ENCODE measurements around the gene OR10AD1.
A peak's percentile ranks its signal among the peaks of the same experiment; 100 is the strongest.
"Not testable (repeated sequence)": the region's sequence is repeated elsewhere in the genome, so short reads cannot be mapped to it uniquely, and the experiment has no call there.

OR10AD1 gene

DNA sequence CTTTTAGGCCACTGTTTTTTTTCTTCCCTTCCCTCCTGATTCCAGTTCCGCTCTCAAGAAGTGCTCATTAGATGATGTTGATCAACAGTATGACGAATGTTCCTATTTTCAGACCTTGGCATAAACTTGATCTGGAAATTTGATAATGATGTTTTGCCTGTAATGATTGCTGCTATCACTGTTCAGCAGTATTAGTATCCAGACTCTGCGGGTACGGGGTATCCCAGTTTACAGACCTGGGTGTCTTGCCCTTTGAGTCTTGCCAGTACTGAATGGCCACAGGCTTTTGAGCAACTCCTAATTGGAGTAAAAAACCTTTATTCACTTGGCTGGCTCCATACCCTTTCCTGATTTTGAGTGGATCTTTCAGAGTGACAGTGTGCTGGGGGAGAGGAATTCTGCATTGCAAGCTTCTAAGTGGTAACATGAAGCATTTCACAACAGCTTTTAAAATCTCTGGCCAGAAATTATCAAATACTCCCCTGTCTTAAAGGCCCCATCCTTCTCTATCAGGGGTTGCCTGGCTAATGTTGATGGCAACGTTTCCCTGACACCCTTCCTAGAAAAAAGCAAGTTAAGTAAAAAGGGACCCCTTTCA, 39.8 kb downstream of the OR10AD1 start:
- no peak for FAIRE-seq
- DNase-seq (ENCODE audit: low spot score), result no peak

DNA sequence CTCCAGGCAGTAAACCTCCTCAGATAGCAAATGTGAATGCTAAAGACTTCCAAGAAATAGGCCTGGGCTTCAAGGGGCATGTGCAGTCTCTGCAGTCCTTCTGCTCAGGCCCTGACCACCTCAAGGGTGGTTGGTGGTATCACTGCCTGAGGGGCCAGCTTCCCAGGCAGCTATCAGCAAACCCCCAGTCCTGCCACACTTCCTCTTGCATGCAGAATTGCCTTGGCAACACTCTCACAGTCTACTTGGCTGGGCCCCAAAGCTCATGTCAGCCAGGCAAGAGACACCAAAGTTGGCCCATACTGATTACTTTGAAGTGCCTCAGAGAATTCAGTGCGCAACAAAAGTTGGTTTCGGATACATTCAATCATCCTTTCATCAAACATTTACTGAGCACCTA, 42.3 kb downstream of the OR10AD1 start:
- no peak for FAIRE-seq
- DNase-seq (ENCODE audit: low spot score), result no peak

DNA sequence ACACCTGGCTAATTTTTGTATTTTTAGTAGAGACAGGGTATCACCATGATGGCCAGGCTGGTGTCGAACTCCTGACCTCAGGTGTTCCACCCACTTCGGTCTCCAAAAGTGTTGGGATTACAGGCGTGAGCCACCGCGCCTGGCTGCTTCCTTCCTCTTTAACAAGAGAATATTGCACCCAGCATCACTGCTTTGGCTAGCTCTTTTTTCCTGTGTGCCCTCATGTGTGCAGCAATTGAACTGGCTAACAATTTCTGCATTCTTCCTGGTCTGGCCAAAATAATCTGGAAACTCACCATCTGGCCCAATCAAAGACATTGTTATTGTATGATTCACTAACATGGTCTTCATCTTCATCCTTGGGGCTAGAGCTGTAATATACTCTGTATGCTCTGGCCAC, 43.0 kb downstream of the OR10AD1 start:
- no peak for DNase-seq (ENCODE audit: low spot score)
- FAIRE-seq, result no peak

- no peak for FAIRE-seq
Observed at GRCh38 chr12:48157889-48158370, 45.2 kb downstream of the OR10AD1 start.

DNA sequence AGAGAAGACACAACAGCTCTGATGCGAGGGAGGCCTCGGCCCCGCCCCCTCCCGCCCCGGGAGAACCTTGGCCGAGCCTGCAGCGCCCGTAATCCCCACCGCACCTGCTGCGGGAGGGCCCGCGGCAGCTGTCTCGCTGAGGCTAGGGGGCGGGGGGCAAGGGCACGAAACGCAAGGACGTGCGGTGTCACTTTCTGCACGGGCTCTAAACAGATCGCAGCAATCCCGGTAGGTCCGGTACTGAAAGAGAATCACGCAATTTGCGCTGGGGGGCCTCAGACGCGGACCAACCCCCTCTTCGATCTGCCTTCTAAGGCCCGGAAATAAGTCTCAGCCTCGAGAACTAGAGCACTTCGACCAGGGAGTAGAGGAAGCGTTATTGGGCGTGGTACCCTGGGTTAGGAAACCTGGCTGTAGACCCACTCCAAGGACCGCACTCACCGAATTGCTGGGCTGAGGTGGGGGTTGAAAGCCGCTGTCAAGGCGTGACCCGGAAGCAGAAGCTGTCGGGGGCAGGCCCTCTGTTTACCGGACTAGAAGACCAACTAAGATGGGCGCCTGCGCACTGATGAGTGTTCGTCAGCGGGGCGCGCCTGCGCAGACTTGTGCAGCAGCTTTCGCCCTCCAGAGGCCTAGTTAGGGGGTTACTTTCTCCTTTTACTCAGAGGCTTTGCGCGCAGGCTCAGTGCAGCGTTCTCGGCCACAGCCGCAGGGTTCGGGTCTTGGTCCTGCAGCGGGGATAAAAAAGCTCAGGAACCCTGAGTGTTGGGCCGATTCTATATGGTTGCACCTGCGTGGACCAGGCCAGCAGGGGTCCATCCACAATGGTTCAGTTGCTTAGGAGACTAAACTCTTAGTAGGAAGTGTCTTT, 45.8 kb downstream of the OR10AD1 start, which contains the start of gene ASB8:
ASB8 (minus strand) TSS at position 498 of the 871 bp plus-strand sequence. CDS start 4,019 bp downstream, outside the sequence.
- FAIRE-seq (peak; percentile 75), DNase-seq (ENCODE audit: low spot score) (peak; percentile 91)

More at GRCh38 chr12:48157889-48158370, 45.2 kb downstream of the OR10AD1 start:
- no peak for DNase-seq (ENCODE audit: low spot score)

GRCh38 chr12:48156652-48157017, 46.5 kb downstream of the OR10AD1 start:
- FAIRE-seq, result no peak

DNA sequence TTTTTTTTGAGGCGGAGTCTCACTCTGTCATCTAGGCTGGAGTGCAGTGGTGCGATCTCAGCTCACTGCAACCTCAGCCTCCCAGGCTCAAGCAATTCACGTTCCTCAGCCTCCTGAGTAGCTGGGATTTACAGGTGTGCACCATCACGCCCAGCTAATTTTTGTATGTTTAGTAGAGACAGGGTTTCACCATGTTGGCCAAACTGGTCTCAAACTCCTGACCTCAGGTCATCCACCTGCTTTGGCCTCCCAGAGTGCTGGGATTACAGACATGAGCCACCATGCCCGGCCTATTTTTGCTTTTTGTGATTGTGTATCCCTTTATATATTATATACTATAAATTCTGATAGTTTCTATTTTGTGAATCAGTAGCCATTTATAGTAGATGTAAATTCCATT, 47.3 kb downstream of the OR10AD1 start:
- FAIRE-seq; DNase-seq (ENCODE audit: low spot score): not testable (repeated sequence)

More at GRCh38 chr12:48156652-48157017, 46.5 kb downstream of the OR10AD1 start:
- no peak for DNase-seq (ENCODE audit: low spot score)

Measured in RCC 7860 (cell line).